ENCODE data around the gene ATP6V0A1.

The ATP6V0A1 gene

GRCh38 chr17:42560246-42560645 lies 101.6 kb downstream of the ATP6V0A1 start:
- no peak for TF ChIP-seq CTCF (IDR thresholded peaks at IDR 0.05; ENCODE audit: extremely low read depth, insufficient read depth, missing control alignments)
- DNase-seq (ENCODE audit: low spot score): no peak
- in situ Hi-C loops (cut with MboI; ENCODE audit: low pct_unique_long_range_greater_than_20kb, low sequenced_read_pairs, unreplicated experiment): loop anchor here (25.0 kb wide), 1 partner anchor 377 kb away; no protein-coding TSS in a partner anchor

GRCh38 chr17:42561897-42562387 lies 103.3 kb downstream of the ATP6V0A1 start, which contains the start of gene COASY:
TSS of gene COASY (plus strand) at chr17:42562148. CDS start at chr17:42562623, 475 bp downstream.
- DNase-seq (ENCODE audit: low spot score): peak; percentile 94
- in situ Hi-C loops (cut with MboI; ENCODE audit: low pct_unique_long_range_greater_than_20kb, low sequenced_read_pairs, unreplicated experiment): loop anchor here (25.0 kb wide), 1 partner anchor 375 kb away; no protein-coding TSS in a partner anchor

GRCh38 chr17:42562388-42563142 lies 103.9 kb downstream of the ATP6V0A1 start:
- in situ Hi-C loops (cut with MboI; ENCODE audit: low pct_unique_long_range_greater_than_20kb, low sequenced_read_pairs, unreplicated experiment): loop anchor here (25.0 kb wide), 1 partner anchor 375 kb away; no protein-coding TSS in a partner anchor
- TF ChIP-seq CTCF (IDR thresholded peaks at IDR 0.05; ENCODE audit: extremely low read depth, insufficient read depth, missing control alignments): no peak
- peak; percentile 56 for DNase-seq (ENCODE audit: low spot score)

More at GRCh38 chr17:42561897-42562387, 103.3 kb downstream of the ATP6V0A1 start, which contains the start of gene COASY:
- no peak for TF ChIP-seq CTCF (IDR thresholded peaks at IDR 0.05; ENCODE audit: extremely low read depth, insufficient read depth, missing control alignments)

- no peak for TF ChIP-seq CTCF (IDR thresholded peaks at IDR 0.05; ENCODE audit: extremely low read depth, insufficient read depth, missing control alignments)
- no peak for DNase-seq (ENCODE audit: low spot score)
- in situ Hi-C loops (cut with MboI; ENCODE audit: low pct_unique_long_range_greater_than_20kb, low sequenced_read_pairs, unreplicated experiment): loop anchor here (25.0 kb wide), 1 partner anchor 374 kb away; no protein-coding TSS in a partner anchor
These were observed 104.4 kb downstream of the ATP6V0A1 start for GRCh38 chr17:42563143-42563509.

GRCh38 chr17:42563543-42563942 lies 104.9 kb downstream of the ATP6V0A1 start:
- DNase-seq (ENCODE audit: low spot score): no peak
- in situ Hi-C loops (cut with MboI; ENCODE audit: low pct_unique_long_range_greater_than_20kb, low sequenced_read_pairs, unreplicated experiment): loop anchor here (25.0 kb wide), 1 partner anchor 374 kb away; no protein-coding TSS in a partner anchor
- no peak for TF ChIP-seq CTCF (IDR thresholded peaks at IDR 0.05; ENCODE audit: extremely low read depth, insufficient read depth, missing control alignments)

- no peak for TF ChIP-seq CTCF (IDR thresholded peaks at IDR 0.05; ENCODE audit: extremely low read depth, insufficient read depth, missing control alignments)
- in situ Hi-C loops (cut with MboI; ENCODE audit: low pct_unique_long_range_greater_than_20kb, low sequenced_read_pairs, unreplicated experiment): loop anchor here (25.0 kb wide), 1 partner anchor 373 kb away; no protein-coding TSS in a partner anchor
These were observed 105.3 kb downstream of the ATP6V0A1 start for GRCh38 chr17:42563950-42564349.

More at GRCh38 chr17:42563950-42564349, 105.3 kb downstream of the ATP6V0A1 start:
- no peak for DNase-seq (ENCODE audit: low spot score)

All from GM13977 (cell line).